SHP77 treated with DMSO at 0.1 percent for 48 hours (cell line): ENCODE measurements around the gene NEU2.

Experiments
- DNase-seq: peaks from one replicate; lab custom pipeline; 2025; lab: John Stamatoyannopoulos, UW

The NEU2 gene

GRCh38 chr2:233032551-233033320 is at the start of gene NEU2:
TSS of gene NEU2 (plus strand) at chr2:233032672. CDS start at chr2:233032672, 0 bp downstream.
- no peak for DNase-seq

DNA sequence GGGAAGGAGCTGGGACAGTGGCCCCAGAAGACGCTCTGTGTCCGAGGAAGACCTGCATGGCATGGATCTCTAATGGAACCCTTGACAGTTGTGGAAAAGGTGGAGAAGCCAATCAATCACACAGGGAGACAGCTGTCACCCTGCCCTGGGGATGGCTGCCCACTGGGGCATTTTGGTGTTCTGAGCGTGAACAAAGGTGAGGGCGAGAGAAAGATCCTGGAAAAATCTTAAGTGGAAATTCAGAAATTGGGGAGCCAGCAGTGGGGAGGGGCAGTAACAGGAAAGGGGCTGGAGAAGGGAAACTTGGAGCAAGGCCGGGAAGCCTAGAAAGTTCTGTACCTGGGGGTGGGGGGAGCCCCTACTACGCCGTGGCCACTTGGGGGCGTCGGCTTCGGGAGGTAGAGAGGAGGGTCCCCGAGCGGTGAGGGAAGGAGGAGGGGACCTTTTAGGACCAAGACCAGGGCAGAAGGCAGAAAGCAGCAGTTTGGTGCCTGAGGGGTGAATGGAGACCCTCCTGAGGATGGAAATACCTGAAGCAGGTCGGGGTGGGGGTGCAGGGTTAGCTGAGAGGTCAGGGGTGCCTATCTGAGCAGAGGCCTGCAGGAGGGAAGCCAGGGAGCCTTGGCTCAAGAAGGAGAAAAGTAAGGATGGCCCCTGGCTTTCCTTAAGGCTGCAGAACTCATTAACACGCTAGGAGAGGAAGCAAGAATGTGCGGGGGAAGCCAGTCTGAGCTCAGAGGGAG is 49.4 kb upstream of the NEU2 start:
- no peak for DNase-seq

DNA sequence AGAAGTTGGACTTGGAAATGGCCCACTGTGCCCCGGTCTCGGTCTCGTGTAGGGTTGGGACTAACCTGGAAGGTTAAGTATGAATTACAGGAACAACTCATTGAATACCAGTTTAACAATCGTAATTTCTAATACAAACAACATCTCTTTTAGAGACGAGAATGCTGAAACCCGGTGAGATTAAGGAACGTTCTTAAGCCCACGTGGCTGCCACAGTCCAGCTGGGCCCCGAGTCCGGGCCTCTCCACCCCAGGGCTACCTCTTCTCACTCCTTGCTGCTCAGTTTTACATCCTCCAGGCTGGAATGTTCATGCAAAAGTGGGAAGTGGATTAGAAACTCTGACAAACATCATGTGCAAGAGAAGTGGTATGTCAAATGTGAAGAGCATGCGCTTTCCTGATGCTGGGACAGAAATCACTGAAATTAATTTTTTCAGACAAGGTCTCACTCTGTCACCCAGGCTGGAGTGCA is 48.8 kb upstream of the NEU2 start:
- no peak for DNase-seq

DNA sequence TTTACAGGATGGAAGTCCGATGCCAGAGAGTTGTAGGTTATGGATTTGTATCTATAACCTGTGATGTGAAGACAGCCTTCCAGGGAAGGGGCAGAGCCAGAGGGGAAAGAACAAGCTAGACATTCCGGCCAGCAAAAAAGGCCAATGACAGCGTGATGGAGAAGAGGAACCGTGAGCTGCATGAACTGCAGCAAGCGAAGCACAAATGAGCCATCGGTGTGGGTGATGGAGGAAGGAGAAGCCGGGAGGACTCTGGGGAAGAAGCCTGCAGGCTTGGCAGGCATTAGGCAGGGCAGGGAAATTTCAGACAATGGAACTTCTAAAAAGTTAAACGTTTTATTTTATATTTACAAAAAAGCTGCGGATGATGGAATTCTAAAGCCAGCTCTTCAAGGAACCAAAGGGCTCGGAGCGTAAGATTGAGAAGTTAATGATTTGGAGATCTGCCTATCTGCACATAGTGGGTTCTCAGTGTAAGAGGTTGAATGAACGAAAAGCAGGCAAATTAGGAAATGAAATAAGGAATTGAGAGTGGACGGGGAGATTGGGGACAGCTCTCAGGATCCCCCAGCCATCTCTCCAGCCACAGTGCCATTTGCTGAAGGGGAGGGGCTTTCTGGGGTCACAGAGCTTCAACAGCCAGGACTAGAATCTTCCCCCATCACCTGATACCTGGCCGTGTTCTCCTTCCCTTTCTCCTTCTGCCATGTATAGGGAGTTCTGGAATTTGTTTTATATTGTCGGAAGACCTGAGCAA is 47.8 kb upstream of the NEU2 start:
- no peak for DNase-seq

GRCh38 chr2:232986155-232986554 is 46.3 kb upstream of the NEU2 start:
- DNase-seq = no peak

- no peak for DNase-seq
Measured at GRCh38 chr2:232993231-232993821, 39.1 kb upstream of the NEU2 start.

GRCh38 chr2:232994446-232994845 is 38.0 kb upstream of the NEU2 start:
- no peak for DNase-seq

- DNase-seq = no peak
Measured at GRCh38 chr2:232997749-232998665, 34.5 kb upstream of the NEU2 start.

GRCh38 chr2:232998666-232998985 is 33.8 kb upstream of the NEU2 start:
- no peak for DNase-seq

- DNase-seq = peak; percentile 27
Measured at GRCh38 chr2:232999354-232999753, 33.1 kb upstream of the NEU2 start.

DNA sequence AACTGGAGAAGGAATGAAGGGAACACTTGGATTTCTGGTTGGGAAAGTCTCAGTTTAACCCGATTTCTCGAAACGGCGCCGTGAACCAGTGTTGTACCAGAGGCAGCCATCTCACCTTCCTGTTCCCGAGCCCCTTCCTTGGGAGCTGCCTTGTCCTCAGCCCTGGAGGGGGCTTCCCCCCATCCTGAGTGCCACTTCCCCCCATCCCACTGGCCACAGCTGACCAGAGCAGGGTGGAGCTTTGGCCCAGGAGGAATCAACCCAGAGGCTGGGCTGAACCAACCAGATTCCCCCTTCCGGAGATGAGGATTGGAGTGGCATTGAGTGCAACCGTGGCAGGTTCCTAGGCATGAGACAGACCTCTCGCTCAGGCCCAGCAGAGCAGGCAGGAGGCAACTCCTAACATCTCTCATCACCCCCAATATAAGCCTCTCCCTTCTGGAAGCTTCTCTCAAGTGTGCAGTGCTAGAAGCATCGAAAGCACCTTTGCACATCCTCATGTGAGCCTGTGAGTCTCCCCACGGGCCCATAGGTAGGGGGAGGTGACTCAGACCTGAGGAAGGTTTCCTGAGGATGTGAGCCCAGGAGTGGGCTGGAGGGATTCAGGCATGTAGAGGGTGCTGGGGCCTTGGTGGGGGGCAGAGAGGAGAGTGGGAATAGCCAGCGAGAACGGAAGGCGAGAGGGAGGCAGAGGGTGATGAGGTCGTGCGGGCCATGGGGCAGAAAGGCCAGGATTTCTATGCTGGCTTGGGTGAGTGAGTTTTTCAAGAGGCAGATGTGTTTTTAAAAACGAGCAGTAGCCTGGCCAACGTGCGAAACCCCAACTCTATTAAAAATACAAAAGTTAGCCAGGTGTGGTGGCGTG is 31.4 kb upstream of the NEU2 start:
- no peak for DNase-seq

- DNase-seq = no peak
Measured at GRCh38 chr2:233002829-233003657, 29.4 kb upstream of the NEU2 start.

- no peak for DNase-seq
Measured at GRCh38 chr2:233003658-233004555, 28.6 kb upstream of the NEU2 start.

DNA sequence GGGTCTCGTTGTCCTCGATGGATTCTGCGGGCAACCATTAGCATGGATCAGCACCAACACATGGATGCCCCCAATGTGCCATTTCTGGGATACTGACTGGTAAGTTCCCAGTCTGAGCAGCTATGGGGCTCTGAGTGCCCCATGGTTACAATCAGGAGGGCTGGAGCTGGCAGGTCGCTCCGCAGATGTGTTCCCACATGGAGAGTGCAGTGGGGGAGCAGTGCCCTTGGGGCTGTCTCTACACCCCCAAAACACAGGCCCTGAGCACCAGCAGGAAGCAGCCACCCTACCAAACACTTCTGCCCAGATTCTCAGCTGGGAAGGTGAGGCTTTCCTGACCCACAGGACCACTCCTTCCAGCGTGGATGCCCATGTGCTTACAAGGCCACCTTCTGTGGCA is 27.4 kb upstream of the NEU2 start:
- DNase-seq = no peak

- DNase-seq = no peak
Measured at GRCh38 chr2:233006648-233007047, 25.8 kb upstream of the NEU2 start.

DNA sequence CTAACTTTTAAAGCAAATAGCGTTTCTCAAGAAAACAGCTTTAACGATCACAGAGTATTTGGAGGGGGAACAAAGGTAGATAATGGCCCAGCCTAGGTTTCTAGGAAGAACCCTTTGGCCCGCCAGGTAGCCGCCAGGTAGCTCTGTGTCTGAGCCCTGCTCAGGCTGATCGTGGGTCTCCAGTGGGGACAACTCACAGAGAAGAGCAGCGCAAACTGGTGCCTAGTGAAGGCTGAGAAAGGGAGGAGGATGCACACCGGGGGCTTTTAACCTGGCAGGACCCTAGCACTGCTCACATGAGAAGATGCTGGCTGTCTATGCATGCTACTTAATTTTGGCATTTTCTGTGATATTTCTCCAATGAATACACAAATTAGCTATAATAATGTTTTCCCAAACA is 25.2 kb upstream of the NEU2 start:
- no peak for DNase-seq

- DNase-seq = no peak
Measured at GRCh38 chr2:233007739-233008138, 24.7 kb upstream of the NEU2 start.

GRCh38 chr2:233009661-233010060 is 22.8 kb upstream of the NEU2 start:
- no peak for DNase-seq
